Left hindlimb (tissue), 1 donor: ENCODE data around the gene CD82.
A peak's percentile ranks its signal among the peaks of the same experiment; 100 is the strongest.

ENCODE experiments used
- DNase-seq: peaks from one replicate; pipeline ENCODE4 v3.0.0-alpha.2; 2018

Gene CD82

GRCh38 chr11:44561964-44562734 is 3.3 kb upstream of the CD82 start:
- no peak for DNase-seq

GRCh38 chr11:44562845-44563460 is 2.5 kb upstream of the CD82 start:
- DNase-seq, result no peak

- DNase-seq, result no peak
Measured at GRCh38 chr11:44563711-44564110, 1.8 kb upstream of the CD82 start.

- no peak for DNase-seq
Measured at GRCh38 chr11:44564166-44564565, 1.3 kb upstream of the CD82 start.

- DNase-seq, result no peak
Measured at GRCh38 chr11:44564670-44565210, 723 bp upstream of the CD82 start.

GRCh38 chr11:44565953-44566949 is 788 bp downstream of the CD82 start:
- no peak for DNase-seq

GRCh38 chr11:44566952-44567875 is 1.8 kb downstream of the CD82 start:
- no peak for DNase-seq

GRCh38 chr11:44567876-44568256 is 2.4 kb downstream of the CD82 start:
- no peak for DNase-seq

GRCh38 chr11:44568331-44568657 is 2.8 kb downstream of the CD82 start:
- DNase-seq, result no peak

- peak; percentile 78 for DNase-seq
Measured at GRCh38 chr11:44568658-44569473, 3.4 kb downstream of the CD82 start.

GRCh38 chr11:44570411-44571155 is 5.1 kb downstream of the CD82 start:
- no peak for DNase-seq

- no peak for DNase-seq
Measured at GRCh38 chr11:44571871-44572270, 6.4 kb downstream of the CD82 start.

- DNase-seq, result no peak
Measured at GRCh38 chr11:44572436-44572835, 7.0 kb downstream of the CD82 start.

- no peak for DNase-seq
Measured at GRCh38 chr11:44572884-44573283, 7.4 kb downstream of the CD82 start.

- DNase-seq, result peak; percentile 10
Measured at GRCh38 chr11:44573333-44573732, 7.9 kb downstream of the CD82 start.

GRCh38 chr11:44574610-44575287 is 9.3 kb downstream of the CD82 start:
- no peak for DNase-seq

- no peak for DNase-seq
Measured at GRCh38 chr11:44575288-44575672, 9.8 kb downstream of the CD82 start.

- no peak for DNase-seq
Measured at GRCh38 chr11:44575962-44576361, 10.5 kb downstream of the CD82 start.

GRCh38 chr11:44576656-44577055 is 11.2 kb downstream of the CD82 start:
- no peak for DNase-seq
